HEK293 (cell line): Measurements from ENCODE around the gene TMEM200A.

Experiments
- CTCF ChIA-PET: fragments of 350-600 bp; formaldehyde crosslinking; extraction: SDS; loops from one replicate; lab custom pipeline; 2021; ENCODE audit warnings: antibody characterized with exemption; lab: Yijun Ruan, JAX
- POLR2A ChIA-PET: fragments of 300-600 bp; formaldehyde crosslinking; extraction: SDS; loops from one replicate; lab custom pipeline; 2020; ENCODE audit warnings: antibody characterized with exemption, inconsistent platforms; lab: Yijun Ruan, JAX
- H3K27ac ChIP-seq: fragments of 200-500 bp; sonication (Bioruptor generic); 2 replicates; pipeline ENCODE4 v1.5.1; 2014; ENCODE audit warnings: low read depth, low read length, control low read depth, inconsistent platforms; ENCODE audit errors: extremely low read depth
- H3K36me3 ChIP-seq, 2 experiments: fragments of 200-500 bp in 1 of 2; sonication (Bioruptor generic) in 1 of 2; 1 replicate in 1 of 2; 2 replicates in 1 of 2; pipeline ENCODE4 v1.5.1; 2014 to 2017; ENCODE audit warnings: inconsistent platforms in 2 of 2, low read length in 2 of 2; ENCODE audit not compliant: control insufficient read depth in 2 of 2, insufficient read depth in 1 of 2
- H3K4me1 ChIP-seq: fragments of 200-500 bp; sonication (Bioruptor generic); 2 replicates; pipeline ENCODE4 v1.5.1; 2014; ENCODE audit warnings: mild to moderate bottlenecking, low read length, inconsistent platforms; ENCODE audit not compliant: control insufficient read depth, insufficient read depth
- H3K4me3 ChIP-seq: 2 replicates; pipeline ENCODE4 v1.5.1; 2011; ENCODE audit warnings: low read depth, mild to moderate bottlenecking, control low read depth, low read length, moderate library complexity
- H3K9me3 ChIP-seq: fragments of 200-500 bp; sonication (Bioruptor generic); 2 replicates; pipeline ENCODE4 v1.5.1; 2014; ENCODE audit warnings: low read depth, low read length, inconsistent platforms; ENCODE audit not compliant: control insufficient read depth, insufficient read depth
- GLIS1 ChIP-seq: fragments of 450-650 bp; formaldehyde crosslinking; IDR thresholded peaks from 2 replicates; pipeline ENCODE4 v1.5.1; 2016; ENCODE audit warnings: missing biosample characterization, missing genetic modification characterization
- GLIS2 ChIP-seq: fragments of 450-650 bp; formaldehyde crosslinking; IDR thresholded peaks from 2 replicates; pipeline ENCODE4 v1.5.1; 2016; ENCODE audit warnings: missing biosample characterization, missing genetic modification characterization
- HOXD13 ChIP-seq: sonication (generic); formaldehyde crosslinking; IDR thresholded peaks from 2 replicates; pipeline ENCODE4 v1.8.0; 2022; ENCODE audit warnings: missing genetic modification reagents, borderline replicate concordance
- MZF1 ChIP-seq: fragments of 450-650 bp; formaldehyde crosslinking; IDR thresholded peaks from 2 replicates; pipeline ENCODE4 v1.5.1; 2017; ENCODE audit warnings: missing biosample characterization, missing genetic modification characterization, borderline replicate concordance
- SALL2 ChIP-seq: fragments of 450-650 bp; formaldehyde crosslinking; IDR thresholded peaks from 2 replicates; pipeline ENCODE4 v1.5.0; 2017; ENCODE audit warnings: missing biosample characterization, mild to moderate bottlenecking, missing genetic modification characterization, borderline replicate concordance
- SCRT2 ChIP-seq: fragments of 450-650 bp; formaldehyde crosslinking; IDR thresholded peaks from 2 replicates; pipeline ENCODE4 v1.5.1; 2016; ENCODE audit warnings: missing biosample characterization, missing genetic modification characterization
- SP3 ChIP-seq: fragments of 450-650 bp; formaldehyde crosslinking; IDR thresholded peaks from 2 replicates; pipeline ENCODE4 v1.5.1; 2016; ENCODE audit warnings: missing biosample characterization, missing genetic modification characterization
- SP7 ChIP-seq: fragments of 450-650 bp; formaldehyde crosslinking; IDR thresholded peaks from 2 replicates; pipeline ENCODE4 v1.5.1; 2016; ENCODE audit warnings: missing biosample characterization, missing genetic modification characterization
- ZBTB17 ChIP-seq: fragments of 450-650 bp; formaldehyde crosslinking; IDR thresholded peaks from 2 replicates; pipeline ENCODE4 v1.5.1; 2016; ENCODE audit warnings: missing biosample characterization, missing genetic modification characterization
- ZNF112 ChIP-seq: fragments of 450-650 bp; formaldehyde crosslinking; IDR thresholded peaks from 2 replicates; pipeline ENCODE4 v1.5.0; 2017; ENCODE audit warnings: missing biosample characterization, missing genetic modification characterization
- ZNF239 ChIP-seq: fragments of 450-650 bp; formaldehyde crosslinking; IDR thresholded peaks from 2 replicates; pipeline ENCODE4 v1.5.1; 2016; ENCODE audit warnings: missing biosample characterization, missing genetic modification characterization
- ZNF37A ChIP-seq: fragments of 450-650 bp; IDR thresholded peaks from 2 replicates; pipeline ENCODE4 v1.5.1; 2018; ENCODE audit warnings: missing biosample characterization, missing genetic modification characterization
- ZNF48 ChIP-seq: fragments of 450-650 bp; formaldehyde crosslinking; IDR thresholded peaks from 2 replicates; pipeline ENCODE4 v1.5.1; 2016; ENCODE audit warnings: missing biosample characterization, missing genetic modification characterization
- ZNF654 ChIP-seq: fragments of 450-650 bp; formaldehyde crosslinking; IDR thresholded peaks from 2 replicates; pipeline ENCODE4 v1.5.1; 2016; ENCODE audit warnings: low read depth, missing biosample characterization, missing genetic modification characterization
- ZNF660 ChIP-seq: fragments of 450-650 bp; IDR thresholded peaks from 2 replicates; pipeline ENCODE4 v1.5.1; 2018; ENCODE audit warnings: missing biosample characterization, mild to moderate bottlenecking, missing genetic modification characterization
- ZNF670 ChIP-seq: fragments of 450-650 bp; formaldehyde crosslinking; IDR thresholded peaks from 2 replicates; pipeline ENCODE4 v1.5.1; 2016; ENCODE audit warnings: missing biosample characterization, missing genetic modification characterization, low read depth
- ZNF777 ChIP-seq: fragments of 450-650 bp; formaldehyde crosslinking; IDR thresholded peaks from 2 replicates; pipeline ENCODE4 v1.5.1; 2017; ENCODE audit warnings: missing biosample characterization, missing genetic modification characterization, borderline replicate concordance
- ZSCAN16 ChIP-seq: fragments of 450-650 bp; formaldehyde crosslinking; IDR thresholded peaks from 2 replicates; pipeline ENCODE4 v1.5.1; 2016; ENCODE audit warnings: missing biosample characterization, missing genetic modification characterization
- ZSCAN30 ChIP-seq: fragments of 450-650 bp; IDR thresholded peaks from 2 replicates; pipeline ENCODE4 v1.5.1; 2018; ENCODE audit warnings: missing biosample characterization, mild to moderate bottlenecking, missing genetic modification characterization, moderate library complexity
- ZXDB ChIP-seq: fragments of 450-650 bp; formaldehyde crosslinking; IDR thresholded peaks from 2 replicates; pipeline ENCODE4 v1.5.1; 2016; ENCODE audit warnings: missing biosample characterization, missing genetic modification characterization
- TF ChIP-seq, protein P1 (sequence below): fragments of 450-650 bp; formaldehyde crosslinking; IDR thresholded peaks from 2 replicates; pipeline ENCODE4 v1.5.1; 2016; ENCODE audit warnings: missing biosample characterization, missing genetic modification characterization
- TF ChIP-seq, protein P2 (sequence below): fragments of 450-650 bp; formaldehyde crosslinking; IDR thresholded peaks from 2 replicates; pipeline ENCODE4 v1.5.1; 2016; ENCODE audit warnings: missing biosample characterization, missing genetic modification characterization, borderline replicate concordance
- TF ChIP-seq, protein P3 (sequence below): fragments of 450-650 bp; formaldehyde crosslinking; IDR thresholded peaks from 2 replicates; pipeline ENCODE4 v1.5.1; 2016; ENCODE audit warnings: missing biosample characterization, missing genetic modification characterization

TMEM200A gene

DNA sequence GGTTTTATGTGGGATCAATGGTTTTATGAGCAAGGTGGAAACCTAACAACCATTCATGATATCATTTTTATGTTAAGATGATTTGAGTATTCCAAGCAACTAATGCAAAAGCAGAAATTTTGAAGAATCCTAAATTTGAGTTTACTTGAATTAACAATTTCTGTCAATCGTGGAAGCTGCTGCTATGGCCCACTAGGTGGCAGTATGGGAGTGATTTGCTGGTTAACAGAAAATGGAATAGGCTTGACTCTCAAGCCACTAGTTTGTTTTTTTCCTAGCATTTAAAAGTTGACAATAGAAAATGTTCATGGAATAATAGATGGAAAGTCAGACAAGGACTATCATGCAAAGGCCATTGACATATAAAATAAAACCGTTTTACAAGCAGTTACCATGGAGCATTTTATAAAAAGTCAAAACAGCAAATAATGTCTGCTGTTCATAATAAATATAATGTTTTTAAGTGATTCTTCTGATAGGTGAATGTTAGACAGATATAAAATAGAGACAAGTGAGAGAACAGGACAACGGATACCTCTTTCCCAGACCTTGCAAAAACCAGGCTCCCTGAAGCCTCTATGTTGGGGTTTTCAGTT is 43.0 kb upstream of the TMEM200A start:
- POLR2A ChIA-PET: interaction anchor here (0.6 kb wide), 1 partner anchor 8 kb away, joined by 3 read pairs; no protein-coding TSS in a partner anchor
- TF ChIP-seq ZNF654 (peak; percentile 87), ZNF660 (tag by site-specific recombination) (0 out of 2 replicates have a peak, but pooled peaks have one; percentile 24), ZSCAN30 (tag by site-specific recombination) (peak; percentile 42; the same call in 1 of the 2 replicates), SP3 (tag by site-specific recombination) (no peak)
- TF ChIP-seq, all 188 proteins: peak for 3
- no peaks in the 10 kb centered on the region for H3K36me3 ChIP-seq
- no peak overlapping the region for H3K27ac ChIP-seq
- CTCF ChIA-PET: interaction anchor here (0.6 to 3.4 kb wide), 18 partner anchors 9 to 1211 kb away, joined by 3 to 28 read pairs (median 5); partner anchors contain the start of gene TMEM200A
- H3K9me3 ChIP-seq: no peaks in the 10 kb centered on the region
- no peaks in the 10 kb centered on the region for H3K4me1 ChIP-seq
- H3K4me3 ChIP-seq: no peak overlapping the region

DNA sequence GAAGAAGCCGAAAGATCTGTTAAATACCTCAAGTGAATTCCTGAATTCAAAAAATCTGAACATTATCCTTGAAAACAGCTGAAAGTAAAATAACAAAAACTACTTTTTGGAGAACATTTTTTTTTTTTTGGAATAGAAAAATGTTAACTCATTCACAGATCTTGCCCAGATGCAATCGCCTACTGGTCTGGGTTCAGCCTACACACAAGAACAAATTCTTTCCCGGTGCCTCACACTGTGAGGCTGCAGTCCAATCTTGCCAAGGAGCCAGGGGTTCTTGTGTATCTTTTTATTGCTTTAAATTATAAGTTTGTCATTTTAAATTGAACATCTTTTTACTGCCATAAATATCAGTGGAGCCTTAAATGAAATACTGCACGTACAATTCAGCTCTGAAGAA is 41.2 kb upstream of the TMEM200A start:
- Histone ChIP-seq H3K4me1 (no peaks in the 10 kb centered on the region), H3K4me3 (no peak overlapping the region)
- TF ChIP-seq ZBTB17 (tag by site-specific recombination) (no peak), ZNF239 (no peak), GLIS1 (no peak), ZNF670 (tag by site-specific recombination) (no peak)
- TF ChIP-seq, all 188 proteins: peak for 0
- Histone ChIP-seq H3K27ac (no peak overlapping the region), H3K9me3 (no peaks in the 10 kb centered on the region), H3K36me3 (no peaks in the 10 kb centered on the region)
- POLR2A ChIA-PET: no interaction called here
- CTCF ChIA-PET: interaction anchor here (0.6 to 3.3 kb wide), 13 partner anchors 9 to 1982 kb away, joined by 3 to 14 read pairs (median 4); no protein-coding TSS in a partner anchor

DNA sequence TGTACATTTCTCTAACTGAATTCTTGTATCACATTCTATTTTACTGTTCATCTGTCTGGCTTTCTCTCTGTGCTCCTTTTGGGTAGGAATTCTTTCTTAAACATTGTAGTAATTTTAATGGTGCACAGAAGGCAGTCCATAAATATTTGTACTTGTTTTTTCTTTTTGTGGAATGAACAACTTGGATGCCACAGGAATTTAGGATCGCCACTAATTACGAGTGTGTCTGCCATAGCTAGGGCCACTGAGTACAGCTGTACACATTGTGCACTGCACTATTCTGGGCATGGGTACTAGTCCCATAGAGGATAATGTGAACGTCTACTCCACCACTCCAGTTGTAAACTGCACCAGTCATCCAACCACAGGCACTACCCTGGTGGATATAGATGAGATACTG is 39.3 kb upstream of the TMEM200A start:
- CTCF ChIA-PET: interaction anchor here (0.8 to 3.3 kb wide), 4 partner anchors 12 to 546 kb away, joined by 3 to 12 read pairs (median 5); no protein-coding TSS in a partner anchor
- Histone ChIP-seq H3K9me3 (no peaks in the 10 kb centered on the region), H3K27ac (no peak overlapping the region), H3K4me3 (no peak overlapping the region), H3K4me1 (no peaks in the 10 kb centered on the region), H3K36me3 (no peaks in the 10 kb centered on the region)
- POLR2A ChIA-PET: no interaction called here
- TF ChIP-seq SCRT2 (tag by site-specific recombination): no peak
- no peak for TF ChIP-seq ZNF37A
- TF ChIP-seq ZNF112 (tag by site-specific recombination): no peak
- no peak for TF ChIP-seq ZNF48 (tag by site-specific recombination)
- TF ChIP-seq, protein P1, sequence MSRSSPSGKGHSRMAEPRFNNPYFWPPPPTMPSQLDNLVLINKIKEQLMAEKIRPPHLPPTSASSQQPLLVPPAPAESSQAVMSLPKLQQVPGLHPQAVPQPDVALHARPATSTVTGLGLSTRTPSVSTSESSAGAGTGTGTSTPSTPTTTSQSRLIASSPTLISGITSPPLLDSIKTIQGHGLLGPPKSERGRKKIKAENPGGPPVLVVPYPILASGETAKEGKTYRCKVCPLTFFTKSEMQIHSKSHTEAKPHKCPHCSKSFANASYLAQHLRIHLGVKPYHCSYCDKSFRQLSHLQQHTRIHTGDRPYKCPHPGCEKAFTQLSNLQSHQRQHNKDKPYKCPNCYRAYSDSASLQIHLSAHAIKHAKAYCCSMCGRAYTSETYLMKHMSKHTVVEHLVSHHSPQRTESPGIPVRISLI (tag by site-specific recombination): no peak
- TF ChIP-seq SP7 (tag by site-specific recombination): no peak
- TF ChIP-seq ZXDB (tag by site-specific recombination): no peak
- TF ChIP-seq GLIS2 (tag by site-specific recombination): no peak
- TF ChIP-seq, protein P2, sequence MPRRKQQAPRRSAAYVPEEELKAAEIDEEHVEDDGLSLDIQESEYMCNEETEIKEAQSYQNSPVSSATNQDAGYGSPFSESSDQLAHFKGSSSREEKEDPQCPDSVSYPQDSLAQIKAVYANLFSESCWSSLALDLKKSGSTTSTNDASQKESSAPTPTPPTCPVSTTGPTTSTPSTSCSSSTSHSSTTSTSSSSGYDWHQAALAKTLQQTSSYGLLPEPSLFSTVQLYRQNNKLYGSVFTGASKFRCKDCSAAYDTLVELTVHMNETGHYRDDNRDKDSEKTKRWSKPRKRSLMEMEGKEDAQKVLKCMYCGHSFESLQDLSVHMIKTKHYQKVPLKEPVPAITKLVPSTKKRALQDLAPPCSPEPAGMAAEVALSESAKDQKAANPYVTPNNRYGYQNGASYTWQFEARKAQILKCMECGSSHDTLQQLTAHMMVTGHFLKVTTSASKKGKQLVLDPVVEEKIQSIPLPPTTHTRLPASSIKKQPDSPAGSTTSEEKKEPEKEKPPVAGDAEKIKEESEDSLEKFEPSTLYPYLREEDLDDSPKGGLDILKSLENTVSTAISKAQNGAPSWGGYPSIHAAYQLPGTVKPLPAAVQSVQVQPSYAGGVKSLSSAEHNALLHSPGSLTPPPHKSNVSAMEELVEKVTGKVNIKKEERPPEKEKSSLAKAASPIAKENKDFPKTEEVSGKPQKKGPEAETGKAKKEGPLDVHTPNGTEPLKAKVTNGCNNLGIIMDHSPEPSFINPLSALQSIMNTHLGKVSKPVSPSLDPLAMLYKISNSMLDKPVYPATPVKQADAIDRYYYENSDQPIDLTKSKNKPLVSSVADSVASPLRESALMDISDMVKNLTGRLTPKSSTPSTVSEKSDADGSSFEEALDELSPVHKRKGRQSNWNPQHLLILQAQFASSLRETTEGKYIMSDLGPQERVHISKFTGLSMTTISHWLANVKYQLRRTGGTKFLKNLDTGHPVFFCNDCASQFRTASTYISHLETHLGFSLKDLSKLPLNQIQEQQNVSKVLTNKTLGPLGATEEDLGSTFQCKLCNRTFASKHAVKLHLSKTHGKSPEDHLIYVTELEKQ (tag by site-specific recombination): no peak
- TF ChIP-seq, protein P3, sequence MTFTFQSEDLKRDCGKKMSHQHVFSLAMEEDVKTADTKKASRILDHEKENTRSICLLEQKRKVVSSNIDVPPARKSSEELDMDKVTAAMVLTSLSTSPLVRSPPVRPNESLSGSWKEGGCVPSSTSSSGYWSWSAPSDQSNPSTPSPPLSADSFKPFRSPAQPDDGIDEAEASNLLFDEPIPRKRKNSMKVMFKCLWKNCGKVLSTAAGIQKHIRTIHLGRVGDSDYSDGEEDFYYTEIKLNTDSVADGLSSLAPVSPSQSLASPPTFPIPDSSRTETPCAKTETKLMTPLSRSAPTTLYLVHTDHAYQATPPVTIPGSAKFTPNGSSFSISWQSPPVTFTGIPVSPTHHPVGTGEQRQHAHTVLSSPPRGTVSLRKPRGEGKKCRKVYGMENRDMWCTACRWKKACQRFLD: no peak
- no peak for TF ChIP-seq ZSCAN16 (tag by site-specific recombination)
- TF ChIP-seq SALL2 (tag by site-specific recombination): no peak
- no peak for TF ChIP-seq MZF1 (tag by site-specific recombination)
- no peak for TF ChIP-seq ZNF777 (tag by site-specific recombination)
- TF ChIP-seq HOXD13: no peak
